ENCODE measurements around the gene CNPY3. TPM values are rescaled to one million over a fixed set of nuclear protein-coding genes. Genes with fewer than 3 reads are reported as not detected.

Gene CNPY3
- total RNA-seq, 1 donor from 2014 or later: 20.1 TPM

- Histone ChIP-seq H3K36me3 (peaks cover 74% of the 10 kb centered on the region), H3K9me3 (replicated peaks) (no peaks in the 10 kb centered on the region), H3K4me1 (peaks cover 11% of the 10 kb centered on the region), H3K27ac (replicated peaks) (no peak overlapping the region), H3K27me3 (ENCODE audit: low read depth) (no peaks in the 10 kb centered on the region), H3K4me3 (no peak overlapping the region)
- DNase-seq: no peak
- intact Hi-C loops (cut with micrococcal nuclease): no loop called here
- TF ChIP-seq CTCF (IDR thresholded peaks at IDR 0.05; ENCODE audit: borderline replicate concordance): no peak
These were observed 38.9 kb downstream of the CNPY3 start for GRCh38 chr6:42968126-42968701.

- H3K4me3 ChIP-seq: no peak overlapping the region
- H3K36me3 ChIP-seq: peaks cover 71% of the 10 kb centered on the region
- H3K4me1 ChIP-seq: peaks cover 11% of the 10 kb centered on the region
- TF ChIP-seq CTCF (IDR thresholded peaks at IDR 0.05; ENCODE audit: borderline replicate concordance): no peak
- no peak for DNase-seq
- H3K27ac ChIP-seq (replicated peaks): no peak overlapping the region
- H3K27me3 ChIP-seq (ENCODE audit: low read depth): no peaks in the 10 kb centered on the region
- no peaks in the 10 kb centered on the region for H3K9me3 ChIP-seq (replicated peaks)
- intact Hi-C loops (cut with micrococcal nuclease): no loop called here
These were observed 39.5 kb downstream of the CNPY3 start for GRCh38 chr6:42968783-42969182.

GRCh38 chr6:42969431-42969830, 40.2 kb downstream of the CNPY3 start:
- DNase-seq: no peak
- Histone ChIP-seq H3K27ac (replicated peaks) (no peak overlapping the region), H3K4me1 (peaks cover 11% of the 10 kb centered on the region), H3K4me3 (no peak overlapping the region), H3K9me3 (replicated peaks) (no peaks in the 10 kb centered on the region), H3K27me3 (ENCODE audit: low read depth) (no peaks in the 10 kb centered on the region), H3K36me3 (peaks cover 67% of the 10 kb centered on the region)
- no peak for TF ChIP-seq CTCF (IDR thresholded peaks at IDR 0.05; ENCODE audit: borderline replicate concordance)
- intact Hi-C loops (cut with micrococcal nuclease): no loop called here

GRCh38 chr6:42969934-42970333, 40.7 kb downstream of the CNPY3 start:
- TF ChIP-seq CTCF (IDR thresholded peaks at IDR 0.05; ENCODE audit: borderline replicate concordance): no peak
- Histone ChIP-seq H3K9me3 (replicated peaks) (no peaks in the 10 kb centered on the region), H3K4me3 (no peak overlapping the region), H3K4me1 (peaks cover 11% of the 10 kb centered on the region), H3K27ac (replicated peaks) (no peak overlapping the region), H3K36me3 (peaks cover 65% of the 10 kb centered on the region), H3K27me3 (ENCODE audit: low read depth) (no peaks in the 10 kb centered on the region)
- intact Hi-C loops (cut with micrococcal nuclease): no loop called here
- no peak for DNase-seq

GRCh38 chr6:42970871-42971612, 41.8 kb downstream of the CNPY3 start:
- intact Hi-C loops (cut with micrococcal nuclease): no loop called here
- H3K9me3 ChIP-seq (replicated peaks): no peaks in the 10 kb centered on the region
- peaks cover 11% of the 10 kb centered on the region for H3K4me1 ChIP-seq
- no peak for DNase-seq
- no peaks in the 10 kb centered on the region for H3K27me3 ChIP-seq (ENCODE audit: low read depth)
- no peak overlapping the region for H3K27ac ChIP-seq (replicated peaks)
- TF ChIP-seq CTCF (IDR thresholded peaks at IDR 0.05; ENCODE audit: borderline replicate concordance): no peak
- no peak overlapping the region for H3K4me3 ChIP-seq
- H3K36me3 ChIP-seq: peaks cover 54% of the 10 kb centered on the region

All from left ventricle myocardium inferior (tissue), 1 donor.